H1 (cell line): Measurements from ENCODE around the gene DAZAP2. TPM values are rescaled to one million over a fixed set of nuclear protein-coding genes. Genes with fewer than 3 reads are reported as not detected.

Experiments
- ATF2 ChIP-seq: IDR thresholded peaks from 2 replicates; pipeline ENCODE4 v1.6.1; 2012; ENCODE audit warnings: low read length, inconsistent platforms
- CHD1 ChIP-seq: IDR thresholded peaks from 2 replicates; pipeline ENCODE4 v1.6.1; 2012; ENCODE audit warnings: low read depth, low read length, improper control_type of control experiment
- CHD7 ChIP-seq: fragments of 300-600 bp; sonication (generic); IDR thresholded peaks from 2 replicates; pipeline ENCODE4 v1.7.1; 2012; ENCODE audit warnings: low read length, moderate library complexity, mild to moderate bottlenecking, inconsistent platforms; ENCODE audit not compliant: insufficient replicate concordance
- FOSL1 ChIP-seq: IDR thresholded peaks from 2 replicates; pipeline ENCODE4 v1.6.1; 2011; ENCODE audit warnings: mild to moderate bottlenecking, low read depth, low read length, moderate library complexity; ENCODE audit not compliant: insufficient read depth
- GTF2F1 ChIP-seq: IDR thresholded peaks from 2 replicates; pipeline ENCODE4 v1.6.1; 2012; ENCODE audit warnings: low read depth, low read length, improper control_type of control experiment, borderline replicate concordance
- POLR2AphosphoS5 ChIP-seq: IDR thresholded peaks from 2 replicates; pipeline ENCODE4 v1.6.1; 2011; ENCODE audit warnings: low read depth, low read length
- POU5F1 ChIP-seq: IDR thresholded peaks from 2 replicates; pipeline ENCODE4 v1.6.1; 2011; ENCODE audit warnings: low read depth, mild to moderate bottlenecking, low read length, moderate library complexity
- YY1 ChIP-seq: IDR thresholded peaks from 2 replicates; pipeline ENCODE4 v1.6.1; 2011; ENCODE audit warnings: low read depth, mild to moderate bottlenecking, low read length
- polyA plus RNA-seq, 7 experiments: library from polyadenylated mRNA; depleted of rRNA in 3 of 7; stranded (reverse) in 5 of 7; unstranded in 2 of 7; fragments of >200 nt in 5 of 7; fragments of 200-250 nt in 2 of 7; gene quantifications; 1 replicate in 5 of 7; 2 replicates in 1 of 7; 4 replicates in 1 of 7; pipeline versions ENCODE4 v1.2.1 to v1.2.3, GENCODE V29; 2011 to 2013; ENCODE audit warnings: missing spikeins in 2 of 7, mixed read lengths in 2 of 7
- total RNA-seq: library from RNA; stranded (reverse); fragmentation: NEBNext Ultra II Directional; extraction: Animal tissue kit (Norgen Biotek cat#: 25700); gene quantifications from 2 replicates; pipeline ENCODE4 v1.2.1, GENCODE V29; 2021

The DAZAP2 gene
- total and polyA plus RNA-seq, 2 of the 8 experiments (the other 6 are each of a cell fraction or from before 2014, with no cell fraction given): 27.1 to 77.2 TPM

- TF ChIP-seq CHD7 (no peak), ATF2 (no peak), CHD1 (no peak; the same call in 1 of the 2 replicates), YY1 (0 out of 2 replicates have a peak, but pooled peaks have one; percentile 4), POLR2AphosphoS5 (peak; percentile 55), GTF2F1 (no peak), FOSL1 (no peak), POU5F1 (peak; percentile 50; the same call in 1 of the 2 replicates)
Observed at GRCh38 chr12:51217968-51218606, 20.5 kb upstream of the DAZAP2 start, which contains the start of gene POU6F1 (continued).
